Activated CD4-positive, alpha-beta T cell treated with anti-CD3 and anti-CD28 coated beads, Interleukin-2, amount 10 ng/mL, durations not matched to agents 7 days and 5 days (primary cell): Measurements from ENCODE around the gene LPAR5. TPM values are rescaled to one million over a fixed set of nuclear protein-coding genes. Genes with fewer than 3 reads are reported as not detected.

Source experiments
- CTCF ChIA-PET: fragments of 350-600 bp; sonication (Branson Sonifier 250); formaldehyde crosslinking; loops from one replicate; lab custom pipeline; 2021; ENCODE audit warnings: antibody characterized with exemption; lab: Charles Lee
- POLR2A ChIA-PET: fragments of 350-600 bp; sonication (Branson Sonifier 250); formaldehyde crosslinking; loops from one replicate; lab custom pipeline; 2021; ENCODE audit warnings: antibody characterized with exemption; lab: Charles Lee
- DNase-seq: peaks from one replicate; pipeline ENCODE4 v3.0.0-alpha.2; 2020
- H3K27ac Mint-ChIP-seq: one replicate; pipeline ENCODE4 v1.8.0; 2021; ENCODE audit warnings: mild to moderate bottlenecking, moderate library complexity, mixed read lengths
- H3K27me3 Mint-ChIP-seq: one replicate; pipeline ENCODE4 v1.8.0; 2021; ENCODE audit warnings: mixed read lengths
- H3K36me3 Mint-ChIP-seq: one replicate; pipeline ENCODE4 v1.8.0; 2021; ENCODE audit warnings: low read depth, mixed read lengths
- H3K4me1 Mint-ChIP-seq: one replicate; pipeline ENCODE4 v1.8.0; 2021; ENCODE audit warnings: mixed read lengths
- H3K4me3 Mint-ChIP-seq: one replicate; pipeline ENCODE4 v1.8.0; 2021; ENCODE audit warnings: mild to moderate bottlenecking, moderate library complexity, mixed read lengths
- H3K9me3 Mint-ChIP-seq: one replicate; pipeline ENCODE4 v1.8.0; 2021; ENCODE audit warnings: mixed read lengths
- total RNA-seq, 2 experiments: library from RNA; stranded (reverse); gene quantifications; one replicate each; pipeline ENCODE4 v1.2.3, GENCODE V29; 2021

LPAR5 gene
- total RNA-seq, 2 experiments from 2014 or later, result 6.2 to 6.6 TPM

DNA sequence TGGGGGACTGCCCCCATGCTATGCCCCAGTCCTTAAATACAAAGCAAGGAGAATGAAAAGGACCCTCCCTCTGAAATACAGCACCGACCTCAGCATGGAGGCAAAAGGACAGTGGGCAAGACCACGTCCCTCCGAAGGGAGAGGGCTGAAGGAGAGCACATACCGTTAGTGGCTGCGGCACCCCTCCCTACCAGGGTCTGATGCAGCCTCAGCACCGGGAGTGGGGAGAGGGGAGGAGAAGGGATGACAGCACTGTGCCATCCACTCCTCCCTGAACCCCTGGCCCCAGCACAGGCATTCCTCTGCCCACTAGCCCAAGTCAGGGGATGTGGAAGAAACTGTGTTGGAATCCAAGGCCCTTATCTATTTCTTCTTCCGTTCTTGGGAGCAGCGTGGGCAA is 15.1 kb upstream of the LPAR5 start:
- POLR2A ChIA-PET, result no interaction called here
- CTCF ChIA-PET, result no interaction called here

GRCh38 chr12:6647083-6647604 is 11.4 kb upstream of the LPAR5 start, which contains the start of gene ACRBP:
Gene ACRBP (minus strand): TSS chr12:6647432. CDS start chr12:6647366, 66 bp downstream.
- Mint-ChIP-seq H3K4me3 (peak within 1 kb of the TSS; percentile 64), H3K9me3 (peaks cover 18% of the 10 kb centered on the region), H3K27ac (peak within 1 kb of the TSS; percentile 48), H3K36me3 (peaks cover 38% of the 10 kb centered on the region), H3K27me3 (peaks cover 7% of the 10 kb centered on the region), H3K4me1 (peaks cover 12% of the 10 kb centered on the region)
- peak; percentile 20 for DNase-seq
- ChIA-PET POLR2A (no interaction called here), CTCF (interaction anchor here (1.1 to 1.3 kb wide), 2 partner anchors 10 to 12 kb away, joined by 3 to 4 read pairs; partner anchors contain the start of gene LPAR5)

More for the DNA sequence above, 15.1 kb upstream of the LPAR5 start:
- Mint-ChIP-seq H3K4me3 (no peak overlapping the region), H3K27me3 (no peaks in the 10 kb centered on the region), H3K27ac (no peak overlapping the region), H3K9me3 (no peaks in the 10 kb centered on the region), H3K36me3 (peaks cover 42% of the 10 kb centered on the region), H3K4me1 (peaks cover 8% of the 10 kb centered on the region)
- DNase-seq, result no peak

- ChIA-PET CTCF (interaction anchor here (0.8 to 3.1 kb wide), 5 partner anchors 11 to 47 kb away, joined by 3 to 13 read pairs (median 3); partner anchors contain the start of gene LPAR5), POLR2A (no interaction called here)
- H3K36me3 Mint-ChIP-seq, result peaks cover 35% of the 10 kb centered on the region
- peaks cover 18% of the 10 kb centered on the region for H3K9me3 Mint-ChIP-seq
- no peak for DNase-seq
- peak overlapping the region; percentile 48 for H3K27ac Mint-ChIP-seq
- H3K4me3 Mint-ChIP-seq, result peak overlapping the region; percentile 64
- H3K27me3 Mint-ChIP-seq, result peaks cover 10% of the 10 kb centered on the region
- peaks cover 12% of the 10 kb centered on the region for H3K4me1 Mint-ChIP-seq
Observed at GRCh38 chr12:6646276-6647082, 10.7 kb upstream of the LPAR5 start.

GRCh38 chr12:6644903-6645302 is 9.1 kb upstream of the LPAR5 start:
- Mint-ChIP-seq H3K4me1 (peaks cover 12% of the 10 kb centered on the region), H3K27me3 (peaks cover 15% of the 10 kb centered on the region), H3K4me3 (no peak overlapping the region), H3K9me3 (peaks cover 18% of the 10 kb centered on the region), H3K36me3 (peaks cover 31% of the 10 kb centered on the region), H3K27ac (peak overlapping the region; percentile 19)
- CTCF ChIA-PET, result interaction anchor here (0.9 to 3.1 kb wide), 4 partner anchors 13 to 95 kb away, joined by 3 to 13 read pairs (median 4); no protein-coding TSS in a partner anchor
- POLR2A ChIA-PET, result no interaction called here
- DNase-seq, result no peak

DNA sequence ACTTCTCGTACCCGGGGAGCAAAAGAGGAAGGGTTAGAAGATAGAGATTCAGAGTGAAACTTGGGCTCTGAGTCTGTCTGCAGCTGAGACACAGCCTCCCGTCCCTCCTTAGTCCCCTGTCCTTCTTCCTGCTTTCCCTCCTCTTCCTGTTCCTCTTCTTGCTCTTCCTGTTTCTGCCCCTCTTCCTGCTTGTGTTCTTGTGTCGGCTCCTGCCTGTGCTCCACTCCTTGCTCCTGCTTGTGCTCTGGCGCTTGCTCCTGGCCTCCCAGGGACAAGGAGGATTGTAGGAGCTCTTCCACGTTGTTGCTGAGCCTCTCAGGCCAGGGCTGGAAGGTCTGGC is 8.5 kb upstream of the LPAR5 start:
- ChIA-PET CTCF (interaction anchor here (0.9 to 3.1 kb wide), 3 partner anchors 12 to 134 kb away, joined by 3 to 13 read pairs (median 3); no protein-coding TSS in a partner anchor), POLR2A (no interaction called here)
- Mint-ChIP-seq H3K4me3 (no peak overlapping the region), H3K4me1 (peaks cover 12% of the 10 kb centered on the region), H3K27me3 (peaks cover 15% of the 10 kb centered on the region), H3K36me3 (peaks cover 31% of the 10 kb centered on the region), H3K9me3 (peaks cover 18% of the 10 kb centered on the region), H3K27ac (no peak overlapping the region)
- DNase-seq, result no peak

DNA sequence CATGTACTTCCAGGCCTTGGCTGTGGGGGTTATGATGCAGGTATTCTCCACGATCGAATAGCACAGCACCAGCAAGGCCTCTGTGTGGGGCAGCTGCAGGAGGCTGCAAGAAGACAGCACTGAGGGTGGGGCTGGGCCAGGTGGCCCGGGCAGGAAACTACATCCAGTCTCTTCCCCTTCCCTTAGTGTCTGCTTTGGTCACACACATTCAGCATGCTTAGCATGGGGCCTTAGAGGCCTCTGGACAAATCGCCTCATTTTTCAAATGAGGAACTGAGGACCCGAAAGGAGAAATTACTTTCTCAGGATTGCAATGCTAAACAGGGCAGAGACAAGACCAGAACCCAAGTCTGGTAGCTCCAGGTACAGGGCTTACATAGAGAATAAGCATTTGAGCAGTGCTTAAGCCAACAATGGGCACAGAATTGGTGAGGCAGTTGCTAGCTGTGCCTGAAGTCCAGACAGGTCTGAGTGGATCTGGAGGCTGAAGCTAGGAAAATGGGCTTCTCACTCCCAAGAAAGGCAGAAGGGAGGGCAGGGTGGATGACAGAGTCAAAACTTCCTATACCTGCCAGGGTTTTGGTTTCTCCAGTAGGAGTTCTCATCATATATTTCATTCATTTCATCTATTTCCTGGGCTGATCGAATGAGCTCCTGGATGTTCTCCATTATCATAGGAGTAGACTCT is 8.0 kb upstream of the LPAR5 start:
- no peak overlapping the region for H3K27ac Mint-ChIP-seq
- peaks cover 18% of the 10 kb centered on the region for H3K9me3 Mint-ChIP-seq
- CTCF ChIA-PET, result interaction anchor here (0.9 to 3.1 kb wide), 3 partner anchors 11 to 134 kb away, joined by 3 to 13 read pairs (median 3); no protein-coding TSS in a partner anchor
- H3K27me3 Mint-ChIP-seq, result peaks cover 15% of the 10 kb centered on the region
- H3K36me3 Mint-ChIP-seq, result peaks cover 31% of the 10 kb centered on the region
- DNase-seq, result no peak
- peaks cover 12% of the 10 kb centered on the region for H3K4me1 Mint-ChIP-seq
- no peak overlapping the region for H3K4me3 Mint-ChIP-seq
- POLR2A ChIA-PET, result no interaction called here

GRCh38 chr12:6641131-6641530 is 5.4 kb upstream of the LPAR5 start:
- POLR2A ChIA-PET, result no interaction called here
- Mint-ChIP-seq H3K27me3 (peaks cover 15% of the 10 kb centered on the region), H3K36me3 (peaks cover 15% of the 10 kb centered on the region), H3K4me1 (peaks cover 7% of the 10 kb centered on the region), H3K9me3 (peaks cover 18% of the 10 kb centered on the region), H3K27ac (no peak overlapping the region), H3K4me3 (no peak overlapping the region)
- CTCF ChIA-PET, result interaction anchor here (0.8 kb wide), 1 partner anchor 10 kb away, joined by 3 read pairs; no protein-coding TSS in a partner anchor
- DNase-seq, result no peak

GRCh38 chr12:6640497-6640896 is 4.7 kb upstream of the LPAR5 start:
- no peak for DNase-seq
- ChIA-PET CTCF (interaction anchor here (0.6 to 1.7 kb wide), 3 partner anchors 12 to 115 kb away, joined by 3 read pairs; no protein-coding TSS in a partner anchor), POLR2A (no interaction called here)
- H3K36me3 Mint-ChIP-seq, result peaks cover 14% of the 10 kb centered on the region
- peaks cover 13% of the 10 kb centered on the region for H3K4me1 Mint-ChIP-seq
- peaks cover 18% of the 10 kb centered on the region for H3K9me3 Mint-ChIP-seq
- H3K27me3 Mint-ChIP-seq, result peaks cover 15% of the 10 kb centered on the region
- no peak overlapping the region for H3K27ac Mint-ChIP-seq
- H3K4me3 Mint-ChIP-seq, result no peak overlapping the region

GRCh38 chr12:6639151-6639801 is 3.5 kb upstream of the LPAR5 start:
- Mint-ChIP-seq H3K27ac (no peak overlapping the region), H3K9me3 (peaks cover 12% of the 10 kb centered on the region), H3K4me1 (peaks cover 22% of the 10 kb centered on the region), H3K4me3 (no peak overlapping the region), H3K27me3 (peaks cover 15% of the 10 kb centered on the region), H3K36me3 (peaks cover 8% of the 10 kb centered on the region)
- CTCF ChIA-PET, result interaction anchor here (0.8 to 1.7 kb wide), 3 partner anchors 15 to 26 kb away, joined by 3 to 5 read pairs (median 3); no protein-coding TSS in a partner anchor
- POLR2A ChIA-PET, result no interaction called here
- DNase-seq, result no peak

DNA sequence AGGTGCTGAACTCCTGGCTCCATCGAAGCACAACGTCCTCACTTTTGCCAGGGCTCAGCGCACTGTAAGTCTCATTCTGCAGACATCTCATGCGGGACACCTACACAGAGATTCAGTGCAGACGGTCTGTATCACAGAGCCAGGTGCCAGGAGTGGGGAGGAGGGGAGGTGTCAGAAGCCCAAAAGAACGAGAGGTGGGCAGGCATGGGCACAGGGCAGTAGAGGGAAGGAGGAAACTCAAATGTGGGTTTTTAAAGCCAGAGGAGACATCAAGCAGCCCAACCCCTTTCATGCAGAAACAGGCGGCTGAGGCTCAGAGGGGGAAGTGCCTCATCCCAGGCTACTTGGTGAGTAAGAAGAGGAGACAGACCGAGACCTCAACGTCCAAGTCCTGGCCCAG is 2.5 kb upstream of the LPAR5 start:
- peaks cover 3% of the 10 kb centered on the region for H3K36me3 Mint-ChIP-seq
- CTCF ChIA-PET, result no interaction called here
- H3K27ac Mint-ChIP-seq, result peak overlapping the region; percentile 1

DNA sequence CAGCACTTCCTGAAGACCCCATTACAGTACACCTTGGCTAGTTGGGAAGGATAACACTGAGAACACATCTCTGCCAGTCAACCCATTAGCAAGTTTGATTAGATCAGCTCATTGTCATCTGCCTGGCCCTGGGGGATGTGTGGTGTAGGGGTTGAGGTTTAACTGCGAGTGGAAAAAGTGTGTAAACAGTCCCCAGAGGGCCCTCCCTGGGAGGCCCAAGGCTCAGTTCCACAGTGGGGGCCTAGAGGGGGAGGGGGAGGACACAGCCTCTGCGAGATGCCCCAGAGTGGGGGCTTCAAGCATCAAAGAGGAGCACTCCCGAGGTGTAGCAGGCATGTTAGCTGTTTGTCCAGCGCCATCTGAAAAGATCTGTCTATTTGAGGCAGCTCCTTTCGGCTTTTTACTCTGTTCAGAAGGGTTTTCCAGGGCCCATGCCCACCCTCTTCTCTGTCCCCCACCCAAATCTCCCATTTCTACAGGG is 344 bp downstream of the LPAR5 start:
- Mint-ChIP-seq H3K36me3 (peaks cover 2% of the 10 kb centered on the region), H3K4me3 (peak overlapping the region; percentile 69), H3K27ac (peak overlapping the region; percentile 85), H3K27me3 (no peaks in the 10 kb centered on the region), H3K9me3 (no peaks in the 10 kb centered on the region), H3K4me1 (peaks cover 53% of the 10 kb centered on the region)
- ChIA-PET POLR2A (no interaction called here), CTCF (interaction anchor here (0.5 to 1.3 kb wide), 7 partner anchors 12 to 75 kb away, joined by 3 to 5 read pairs (median 3); partner anchors contain the start of genes ACRBP and ZNF384)
- peak; percentile 47 for DNase-seq

More for the DNA sequence above, 2.5 kb upstream of the LPAR5 start:
- Mint-ChIP-seq H3K27me3 (peaks cover 15% of the 10 kb centered on the region), H3K4me1 (peaks cover 25% of the 10 kb centered on the region), H3K4me3 (no peak overlapping the region), H3K9me3 (peaks cover 3% of the 10 kb centered on the region)
- DNase-seq, result no peak
- POLR2A ChIA-PET, result no interaction called here
